GM19467 (cell line): ENCODE measurements around the gene SLMAP.

Experiments
- ATAC-seq: cut with Tn5 transposase; IDR thresholded peaks from one replicate; pipeline ENCODE4 v1.9.1; 2021; ENCODE audit warnings: mild to moderate bottlenecking, moderate library complexity; ENCODE audit not compliant: unreplicated experiment

The SLMAP gene

DNA sequence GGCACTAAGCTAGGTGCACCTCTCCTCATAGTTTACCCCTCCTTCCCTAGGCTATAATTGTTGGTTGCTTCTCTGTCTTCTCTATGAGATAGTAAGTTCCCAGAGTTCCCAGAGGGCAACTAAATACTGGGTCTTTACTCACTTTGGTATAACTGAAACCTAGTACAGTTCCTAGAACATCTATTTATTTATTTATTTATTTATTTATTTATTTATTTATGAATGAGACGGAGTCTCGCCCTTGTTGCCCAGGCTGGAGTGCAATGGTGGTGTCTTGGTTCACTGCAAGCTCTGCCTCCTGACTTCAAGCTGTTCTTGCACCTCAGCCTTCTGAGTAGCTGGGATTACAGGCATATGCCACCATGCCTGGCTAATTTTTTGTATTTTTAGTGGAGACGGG, 181.0 kb downstream of the SLMAP start:
- ATAC-seq = no peak

DNA sequence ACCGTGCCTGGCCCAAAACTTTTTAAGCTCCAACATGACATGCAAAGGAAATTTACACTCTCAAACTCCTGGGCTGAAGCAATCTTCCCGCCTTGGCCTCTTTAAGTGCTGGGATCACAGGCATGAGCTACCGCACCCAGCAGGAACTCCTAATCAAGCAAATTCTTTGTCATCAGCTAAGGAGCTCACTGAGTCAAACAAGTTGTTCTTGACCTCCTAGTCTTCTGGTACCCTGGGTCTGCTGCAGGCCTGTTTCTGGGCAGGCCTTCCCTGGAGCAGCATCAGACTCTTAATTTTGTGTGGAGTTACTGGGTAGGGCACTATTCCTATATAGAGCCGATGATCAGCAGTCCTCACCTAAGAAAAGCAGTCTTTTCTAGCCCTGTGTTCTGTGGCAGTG, 183.7 kb downstream of the SLMAP start:
- no peak for ATAC-seq

DNA sequence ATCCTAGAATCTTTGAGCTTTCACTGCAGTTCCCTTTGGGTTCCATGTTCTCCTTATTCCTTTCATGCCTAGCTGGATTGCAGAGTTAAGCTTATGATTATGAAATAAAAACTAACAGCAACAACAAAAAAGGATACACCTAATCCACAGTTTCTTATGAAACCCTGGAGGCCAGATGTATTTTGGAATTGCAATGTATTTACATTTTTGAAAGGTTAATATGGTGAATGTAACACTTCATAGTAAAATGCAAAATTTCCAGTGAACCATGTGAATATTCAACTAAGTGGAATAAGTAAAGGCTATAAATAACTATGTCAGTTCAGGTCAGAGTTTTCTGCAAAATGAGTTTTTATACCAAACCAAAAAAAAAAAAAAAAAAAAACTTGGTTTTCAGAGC, 186.3 kb downstream of the SLMAP start:
- no peak for ATAC-seq

DNA sequence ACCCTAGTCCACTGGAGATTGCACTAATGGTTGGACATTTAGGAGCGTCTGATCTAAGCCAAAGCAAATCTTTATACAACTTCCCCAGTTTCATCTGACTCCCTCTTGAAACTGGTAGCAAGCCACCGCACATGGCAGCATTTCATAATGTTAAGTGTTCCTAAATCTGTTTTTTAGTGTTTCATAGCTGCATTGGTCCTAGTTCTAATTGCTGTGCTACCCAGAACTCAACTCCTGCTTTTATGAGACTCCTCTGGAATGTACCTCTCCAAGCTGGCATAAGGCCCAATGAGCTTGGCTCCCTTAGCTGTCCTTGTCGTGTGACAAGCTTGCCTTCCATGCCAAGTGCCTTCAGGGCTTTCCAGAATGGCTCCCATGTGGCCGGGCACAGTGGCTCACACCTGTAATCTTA, 186.8 kb downstream of the SLMAP start:
- ATAC-seq = no peak

DNA sequence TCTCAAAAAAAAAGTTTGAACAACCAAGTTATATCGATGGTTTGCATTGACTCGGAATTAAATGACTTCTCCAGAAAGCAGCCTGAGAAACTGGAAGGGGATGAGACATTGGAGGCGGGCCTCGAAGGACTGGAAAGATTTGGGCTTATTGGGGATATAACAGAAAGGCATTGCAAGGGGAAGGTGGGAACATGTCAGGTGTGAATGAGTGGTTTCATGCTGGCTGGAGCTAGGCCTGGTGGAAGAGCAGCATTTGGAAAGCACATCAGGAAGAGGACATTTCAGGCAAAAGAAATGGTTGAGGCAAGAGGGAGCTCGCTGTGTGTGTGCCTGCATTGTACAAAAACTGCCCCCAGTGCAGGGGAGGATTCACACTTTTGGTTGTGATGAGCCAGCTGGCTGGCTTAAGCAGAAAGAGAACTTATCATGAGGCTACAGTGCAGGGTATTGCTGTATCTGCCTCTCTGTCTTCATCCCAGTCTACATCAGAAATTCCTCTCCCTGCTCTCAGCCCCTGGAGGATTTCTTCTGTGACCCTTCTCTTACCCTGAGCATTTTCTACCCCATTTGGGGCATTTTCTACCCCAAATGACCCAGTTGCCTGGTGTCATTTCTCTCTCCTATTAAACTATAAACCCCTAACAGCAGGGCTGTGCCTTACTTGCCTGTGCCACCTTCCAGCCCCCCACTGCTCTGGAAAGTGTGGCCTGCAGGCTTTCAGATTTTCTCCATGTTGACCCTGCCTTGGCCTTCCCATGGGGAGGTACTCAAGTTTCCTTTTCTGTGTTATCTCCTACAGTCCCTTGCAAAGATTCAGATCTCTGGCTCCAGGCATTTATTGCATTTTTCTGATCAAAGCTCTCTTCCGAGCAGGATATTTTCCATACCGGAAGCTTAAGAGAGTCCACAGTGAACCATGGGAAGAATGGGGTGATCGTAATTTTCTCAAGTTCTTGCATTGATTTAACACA, 187.7 kb downstream of the SLMAP start:
- ATAC-seq = no peak

DNA sequence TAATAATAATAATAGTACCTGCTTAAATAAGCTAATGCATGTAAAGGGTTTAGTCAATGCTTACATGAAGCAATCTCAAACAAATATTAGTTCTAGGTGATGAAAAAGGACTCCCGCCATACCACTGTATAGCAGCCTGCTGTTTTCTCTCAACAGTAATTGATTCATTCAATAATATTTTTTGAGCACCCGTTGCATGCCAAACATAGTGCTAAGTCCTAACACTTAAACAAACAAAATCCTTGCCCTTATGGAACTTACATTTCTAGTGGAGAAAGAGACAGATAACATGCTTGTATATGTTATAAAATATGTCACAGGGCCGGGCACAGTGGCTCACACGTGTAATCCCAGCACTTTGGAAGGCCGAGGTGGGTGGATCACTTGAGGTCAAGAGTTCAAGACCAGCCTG, 190.9 kb downstream of the SLMAP start:
- ATAC-seq = no peak

DNA sequence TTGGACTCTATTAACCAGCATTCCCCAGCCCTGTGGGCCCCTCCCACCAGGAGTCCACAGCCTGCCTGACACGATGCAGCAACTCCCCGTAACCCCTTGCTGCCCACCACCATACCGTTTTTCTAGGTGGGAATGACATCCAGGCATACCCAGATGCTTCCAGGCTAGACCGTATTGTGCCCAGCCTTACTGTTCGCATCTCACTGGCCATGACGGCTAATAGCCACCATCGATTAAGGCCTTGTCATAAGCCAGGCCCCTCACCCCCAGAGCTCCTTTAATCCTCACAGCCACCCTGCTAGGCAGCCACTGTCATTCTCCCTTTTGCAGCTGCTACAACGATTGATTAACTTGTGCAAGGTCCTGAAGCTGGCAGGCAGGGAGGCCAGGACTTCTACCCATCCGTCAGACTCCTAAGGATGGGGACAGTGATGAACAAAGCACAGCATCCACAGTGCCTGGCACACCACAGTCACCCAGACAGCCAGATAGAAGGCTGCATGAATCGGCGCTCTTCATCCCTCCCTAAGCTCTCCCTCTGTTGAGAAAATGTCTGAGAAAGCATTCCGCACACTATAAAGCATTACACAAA, 192.1 kb downstream of the SLMAP start:
- no peak for ATAC-seq

DNA sequence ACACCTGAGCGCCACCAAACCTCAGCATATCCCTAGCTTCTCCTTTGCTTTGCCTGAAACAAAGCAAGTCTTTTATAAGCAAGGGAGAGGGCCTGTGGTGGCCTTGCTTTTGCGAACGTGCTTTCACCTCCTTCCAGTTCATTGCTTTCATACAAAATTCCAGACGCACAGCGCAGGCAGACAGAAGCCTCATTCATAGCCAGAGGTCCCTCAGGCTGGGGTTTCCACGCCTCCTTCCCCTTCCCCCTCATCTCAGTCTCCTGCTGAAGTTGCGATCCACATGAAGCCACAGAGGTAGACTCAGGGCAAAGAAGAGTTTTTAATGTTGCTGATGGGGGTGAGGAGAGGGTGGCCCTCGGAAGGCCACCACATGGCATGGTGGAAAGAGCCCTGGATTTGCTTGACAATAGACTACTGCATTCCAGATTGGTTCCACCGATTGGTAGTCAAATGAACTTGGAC, 192.7 kb downstream of the SLMAP start:
- ATAC-seq = no peak

DNA sequence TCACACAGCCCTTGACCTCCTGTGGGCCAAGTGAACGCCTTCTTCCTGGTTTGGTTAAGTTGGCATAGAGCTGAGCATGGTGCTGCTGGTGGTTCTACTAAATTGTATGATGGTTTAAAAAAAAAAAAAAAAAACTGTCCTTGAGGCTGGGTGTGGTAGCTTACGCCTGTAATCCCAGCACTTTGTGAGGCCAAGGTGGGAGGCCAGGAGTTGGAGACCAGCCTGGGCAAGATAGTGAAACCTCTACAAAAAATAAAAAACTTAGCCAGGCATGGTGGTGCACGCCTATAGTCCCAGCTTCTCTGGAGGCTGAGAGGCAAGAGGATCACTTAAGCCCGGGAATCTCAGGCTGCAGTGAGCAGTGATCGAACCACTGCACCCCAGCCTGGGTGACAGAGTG, 193.2 kb downstream of the SLMAP start:
- no peak for ATAC-seq

DNA sequence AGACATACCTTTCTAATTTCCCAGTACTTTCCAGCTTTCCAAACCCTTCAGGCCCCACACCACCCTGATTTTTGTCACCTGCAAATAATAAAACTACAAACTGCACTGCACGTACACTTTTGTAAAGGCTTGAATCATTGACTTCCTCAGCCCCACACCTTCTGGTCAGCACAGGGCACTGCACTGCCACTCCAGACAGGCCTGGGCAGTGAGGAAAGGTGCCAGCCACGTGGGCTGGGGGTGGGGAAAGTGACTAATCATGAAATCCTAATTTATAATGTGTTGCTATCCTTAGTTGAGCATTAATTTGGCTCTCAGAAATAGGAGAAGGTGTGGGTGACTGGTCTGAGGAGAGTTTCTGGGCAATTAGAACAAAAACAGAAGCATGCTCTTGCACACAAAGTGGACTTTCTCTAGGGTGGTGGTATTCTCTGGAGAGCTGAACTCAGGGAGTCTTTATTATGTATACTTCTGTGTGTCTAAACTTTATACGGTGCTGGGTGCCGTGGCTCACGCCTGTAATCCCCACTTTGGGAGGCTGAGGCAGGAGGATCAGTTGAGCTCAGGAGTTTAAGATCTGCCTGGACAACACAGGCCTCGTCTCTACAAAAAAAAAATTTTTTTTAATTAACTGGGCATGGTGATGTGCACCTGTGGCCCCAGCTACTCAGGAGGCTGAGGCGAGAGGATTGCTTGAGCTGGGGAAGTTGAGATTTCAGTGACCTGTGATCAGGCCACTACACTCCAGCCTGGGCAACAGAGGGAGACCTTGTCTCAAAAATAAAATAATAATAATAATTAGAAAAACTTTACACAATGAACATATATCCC, 193.9 kb downstream of the SLMAP start:
- no peak for ATAC-seq

DNA sequence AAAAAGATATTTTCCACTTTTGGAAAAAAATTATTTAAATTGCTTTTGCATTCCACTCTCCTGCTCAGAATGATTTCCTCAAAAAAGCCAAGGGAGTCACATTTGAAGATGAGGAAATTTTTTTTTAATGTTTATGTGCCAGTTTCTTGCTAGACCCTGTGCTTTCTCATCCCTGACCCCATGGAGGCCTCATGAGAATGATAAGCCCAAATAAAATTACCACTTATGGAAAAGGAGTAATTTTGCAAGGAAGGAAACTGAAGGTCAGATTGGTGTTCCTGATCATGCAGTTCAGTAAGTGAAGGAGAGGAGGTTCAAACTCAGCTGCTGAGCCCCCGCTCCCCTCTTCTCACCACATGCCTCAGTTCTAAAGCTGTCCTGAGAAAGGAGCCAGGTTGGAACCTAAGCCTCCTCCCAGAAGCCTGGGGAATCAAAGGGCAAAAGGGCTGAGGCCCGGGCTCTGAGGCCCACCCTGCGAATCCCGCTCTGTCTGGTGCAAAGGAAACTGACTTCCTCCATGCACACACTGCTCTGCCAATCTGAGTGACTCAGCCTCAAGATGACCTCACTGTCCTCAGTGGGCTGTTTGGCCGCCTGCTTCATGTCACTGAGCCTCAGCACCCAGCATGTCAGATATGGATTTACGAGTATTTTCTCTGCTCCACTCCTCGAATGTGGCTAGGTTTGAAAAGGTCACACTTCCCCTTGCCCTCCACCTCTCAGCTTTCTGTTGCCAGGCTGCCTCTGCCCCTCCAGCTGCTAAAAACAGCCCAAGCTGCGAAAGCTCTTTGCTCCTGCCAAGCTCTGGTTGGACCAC, 195.2 kb downstream of the SLMAP start:
- ATAC-seq = no peak

DNA sequence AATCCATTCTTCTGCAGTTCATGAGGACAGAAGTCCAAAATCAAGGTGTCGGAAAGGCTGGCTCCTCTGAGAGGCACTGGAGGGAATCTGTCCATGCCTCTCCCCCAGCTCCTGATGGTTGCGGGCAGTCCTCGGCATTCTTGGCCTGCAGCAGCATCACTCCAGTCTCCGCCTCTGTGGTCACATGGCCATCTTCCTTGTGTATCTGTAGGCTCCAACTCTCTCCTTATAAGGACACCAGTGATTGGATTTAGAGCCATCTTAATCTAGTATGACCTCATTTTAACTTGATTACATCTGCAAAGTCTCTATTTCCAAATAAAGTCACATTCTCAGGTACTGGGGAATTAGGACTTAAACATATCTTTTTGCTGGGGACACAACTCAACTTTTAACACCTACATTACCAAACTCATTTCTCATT, 196.1 kb downstream of the SLMAP start:
- ATAC-seq = no peak

DNA sequence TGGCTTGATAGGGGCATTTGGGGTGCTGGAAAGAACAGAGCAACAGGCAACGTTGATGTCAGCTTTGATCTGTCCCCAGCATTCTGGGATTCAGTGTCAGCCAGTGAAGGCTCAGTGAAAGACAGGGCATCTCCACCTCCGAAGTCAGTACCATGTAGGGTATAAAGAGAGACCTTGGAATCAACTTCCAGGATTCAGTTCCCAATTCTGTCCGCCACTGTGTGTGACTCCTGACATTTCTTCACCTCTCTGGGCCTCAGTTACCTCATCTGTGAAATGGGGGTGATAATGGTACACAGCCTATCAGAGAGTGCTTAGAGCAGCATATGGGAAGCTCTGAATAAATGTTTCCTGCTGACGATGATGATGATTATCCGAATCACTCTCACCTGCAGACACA, 196.5 kb downstream of the SLMAP start:
- ATAC-seq = no peak

DNA sequence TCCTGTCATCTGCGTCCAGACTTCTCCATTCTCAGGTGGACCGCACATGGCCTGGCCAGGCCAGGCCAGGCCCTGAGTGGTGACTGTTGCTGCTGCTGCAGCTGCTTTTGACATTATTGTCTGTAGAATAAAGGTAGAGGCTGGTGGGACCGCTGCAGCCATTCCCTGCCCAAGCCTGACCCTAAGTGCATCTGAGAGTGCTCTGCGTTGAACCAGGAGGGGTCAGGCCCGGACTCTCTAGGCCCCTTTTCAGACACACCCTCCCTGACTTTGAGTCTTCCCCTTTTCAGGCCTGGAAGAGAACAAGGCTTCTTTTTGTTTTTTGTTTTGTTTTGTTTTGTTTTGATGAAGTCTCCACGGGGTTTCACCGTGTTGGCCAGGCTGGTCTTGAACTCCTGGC, 197.5 kb downstream of the SLMAP start:
- no peak for ATAC-seq

DNA sequence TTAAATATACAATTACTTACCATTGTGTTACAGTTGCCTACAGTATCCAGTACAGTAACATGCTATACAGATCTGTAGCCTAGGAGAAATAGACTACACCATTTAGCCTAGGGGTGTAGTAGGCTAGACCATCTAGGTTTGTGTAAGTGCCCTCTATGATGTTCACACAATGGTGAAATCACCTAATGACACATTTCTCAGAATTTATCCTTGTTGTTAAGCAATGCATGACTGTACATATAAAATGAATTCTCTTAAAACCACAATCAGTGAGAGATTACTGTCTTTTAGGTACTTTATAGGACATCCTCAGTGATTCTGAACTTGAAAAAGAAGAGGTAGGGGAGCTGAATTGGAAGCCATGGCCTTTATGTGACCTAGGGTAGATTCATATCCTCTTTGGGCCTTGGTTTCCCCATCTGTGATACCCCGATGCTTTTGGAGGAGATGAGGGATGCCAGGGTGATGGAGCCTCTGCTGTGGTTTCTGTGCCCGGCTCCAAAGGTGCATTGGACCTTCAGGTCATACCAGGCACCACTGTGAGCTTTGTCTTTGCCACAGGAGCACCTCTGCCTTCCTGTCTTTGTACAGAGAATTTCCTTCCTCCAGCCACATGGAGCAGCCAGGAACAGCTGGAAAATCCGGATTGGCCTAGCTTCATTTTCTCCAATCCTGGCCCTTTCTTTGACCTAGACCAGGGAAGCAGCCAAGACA, 200.2 kb downstream of the SLMAP start:
- ATAC-seq = no peak

DNA sequence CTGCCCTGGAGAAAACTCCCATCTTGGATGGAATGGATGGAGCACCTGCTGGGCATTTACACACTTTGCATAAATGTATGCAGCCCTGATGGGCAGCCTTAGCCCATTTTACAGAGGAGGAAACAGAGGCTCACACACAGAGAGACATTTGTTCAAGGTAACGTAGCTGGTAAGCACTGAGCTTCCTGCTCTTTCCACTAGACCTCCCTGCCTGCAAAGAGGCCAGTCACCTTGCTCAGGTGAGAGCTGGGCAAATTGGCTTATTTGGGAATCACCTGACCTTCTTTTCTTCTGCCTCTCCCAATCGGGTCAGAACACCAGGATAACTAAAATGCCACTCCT, 200.7 kb downstream of the SLMAP start:
- no peak for ATAC-seq

DNA sequence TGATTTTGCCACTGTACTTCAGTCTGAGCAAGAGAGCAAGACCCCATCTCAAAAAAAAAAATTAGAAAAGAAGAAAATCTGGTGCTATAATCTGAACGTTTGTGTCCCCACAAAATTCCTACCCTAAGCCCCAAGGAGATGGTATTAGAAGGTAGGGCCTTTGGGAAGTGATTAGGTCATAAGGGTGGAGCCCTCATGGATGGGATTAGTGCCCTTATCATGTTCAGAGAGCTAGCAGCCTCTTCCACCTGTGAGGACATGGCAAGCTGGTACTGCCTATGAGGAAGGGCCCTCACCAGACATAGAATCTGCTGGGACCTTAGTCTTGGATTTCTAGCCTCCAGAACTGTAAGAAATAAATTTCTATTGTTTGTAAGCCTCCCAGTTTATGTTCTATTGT, 201.7 kb downstream of the SLMAP start:
- no peak for ATAC-seq

DNA sequence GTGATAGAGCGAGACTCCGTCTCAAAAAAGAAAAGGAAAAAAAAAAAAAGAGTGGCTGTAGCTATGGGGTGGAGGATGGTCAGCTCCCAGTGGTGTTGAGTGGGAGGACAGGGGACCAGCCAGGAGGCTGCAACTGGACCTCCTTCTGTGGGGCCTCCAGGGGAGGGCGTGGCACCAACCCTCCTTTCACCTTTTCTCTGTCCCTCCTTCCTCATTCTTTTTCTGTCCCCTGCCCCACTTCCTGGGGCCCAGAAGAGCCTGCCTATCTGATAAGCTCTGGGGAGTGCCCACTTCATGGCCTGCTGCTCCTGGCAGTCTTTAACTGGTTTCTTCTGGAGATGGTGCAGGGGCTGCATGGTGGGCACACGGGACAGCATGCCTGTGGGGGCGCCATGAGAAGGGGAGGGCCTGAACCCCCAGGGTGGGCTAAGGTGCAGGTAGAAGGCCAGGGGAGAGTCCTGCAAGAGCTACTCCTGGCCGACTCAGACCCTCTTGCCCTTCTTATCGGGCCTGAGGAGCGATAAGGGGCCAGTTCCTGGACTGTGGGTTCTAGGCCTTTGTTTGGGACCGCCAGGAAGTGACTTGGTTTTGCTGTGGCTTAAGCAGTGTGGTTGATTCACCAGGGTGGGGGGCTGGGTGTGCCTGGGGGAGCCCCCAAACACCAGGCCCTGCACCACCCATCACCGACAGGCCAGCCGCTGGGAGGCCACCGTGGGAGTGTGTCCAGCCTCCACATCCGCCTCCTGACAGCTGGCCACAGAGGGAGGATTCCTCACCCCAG, 202.7 kb downstream of the SLMAP start:
- no peak for ATAC-seq

DNA sequence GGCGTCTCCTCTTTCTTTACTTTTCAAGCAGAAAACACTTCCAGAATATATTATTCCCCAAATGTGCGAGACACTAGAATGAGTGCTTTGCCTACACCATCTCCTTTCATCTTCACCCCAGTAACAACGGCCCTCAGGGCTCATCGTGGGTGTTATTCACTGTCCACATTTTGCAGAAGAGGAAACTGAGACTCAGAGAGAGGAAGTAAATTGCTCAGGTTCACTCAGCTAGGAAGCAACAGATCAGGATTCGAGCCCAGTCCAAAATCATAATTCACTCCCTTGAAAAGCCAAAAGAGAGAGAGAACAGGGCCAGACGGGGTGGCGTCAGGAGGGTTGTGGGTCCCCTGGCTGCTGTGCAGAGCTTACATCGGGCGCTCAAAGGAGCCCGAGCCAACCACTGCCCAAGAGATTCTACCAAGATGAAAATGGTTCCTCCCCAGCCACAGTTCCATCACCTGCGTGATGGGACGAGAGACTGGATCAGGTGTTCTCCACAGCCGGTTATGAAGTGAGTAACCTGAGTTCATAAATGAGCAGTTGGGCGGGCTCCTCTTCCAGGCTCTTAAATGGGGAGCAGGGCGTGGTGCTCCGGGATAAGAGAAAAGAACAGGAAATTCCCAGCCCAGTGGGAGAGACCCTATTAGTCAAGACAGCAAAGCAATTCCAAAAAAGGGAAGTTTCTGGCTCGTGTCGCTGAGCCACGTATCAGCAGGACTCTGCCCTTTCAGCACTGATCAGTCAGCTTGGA, 203.5 kb downstream of the SLMAP start:
- ATAC-seq = no peak
